Activated CD8-positive, alpha-beta memory T cell treated with anti-CD3 and anti-CD28 coated beads, Interleukin-2, amount 50 U/mL, for 1 hour (primary cell): ENCODE data around the gene KDM6B.

ENCODE experiments used
- DNase-seq: peaks from one replicate; pipeline ENCODE4 v3.0.0-alpha.2; 2020; ENCODE audit errors: extremely low read depth

Gene KDM6B

GRCh38 chr17:7880076-7880868 lies 46.3 kb downstream of the KDM6B start:
- DNase-seq = no peak

- DNase-seq = no peak
Measured at GRCh38 chr17:7881276-7882054, 47.4 kb downstream of the KDM6B start.

GRCh38 chr17:7882068-7882467 lies 48.1 kb downstream of the KDM6B start:
- no peak for DNase-seq

GRCh38 chr17:7882629-7883028 lies 48.6 kb downstream of the KDM6B start:
- no peak for DNase-seq
